Mammary epithelial cell (primary cell): ENCODE data around the gene PTPN13.

Source experiments
- CTCF ChIP-seq, 2 donors: IDR thresholded peaks in 1 of 2; conservative IDR thresholded peaks in 1 of 2; 2 replicates each; pipeline ENCODE4 v1.5.1; 2011 to 2012; ENCODE audit warnings: inconsistent platforms in 2 of 2, low read length in 2 of 2, mild to moderate bottlenecking in 2 of 2, control low read depth in 1 of 2, low read depth in 1 of 2; ENCODE audit not compliant: insufficient read depth in 1 of 2; ENCODE audit errors: extremely low read depth in 1 of 2
- EZH2 ChIP-seq: IDR thresholded peaks from 2 replicates; pipeline ENCODE4 v1.6.1; 2012; ENCODE audit warnings: low read length, inconsistent platforms, borderline replicate concordance

GRCh38 chr4:86657382-86657781 lies 63.3 kb downstream of the PTPN13 start:
- no peak for TF ChIP-seq EZH2
- TF ChIP-seq CTCF (conservative IDR thresholded peaks at IDR 0.05 in 1 of 2, IDR thresholded peaks at IDR 0.05 in 1 of 2; ENCODE audit: extremely low read depth in 1 of 2, insufficient read depth in 1 of 2, low read depth in 1 of 2, low read length in 2 of 2) = no peak
